HepG2 (cell line): Measurements from ENCODE around the gene PTGR1. TPM values are rescaled to one million over a fixed set of nuclear protein-coding genes. Genes with fewer than 3 reads are reported as not detected.

Experiments used
- ATAC-seq: fragments of 200-7000 bp; cut with Tn5 transposase; 3 replicates; pipeline ENCODE4 v1.9.1; 2020; ENCODE audit warnings: mild to moderate bottlenecking, moderate library complexity
- BruUV-seq: library from RNA; stranded (reverse); fragments of 400-500 nt; replicated peaks from 2 replicates; lab custom pipeline; 2021; lab: Mats Ljungman, UMichigan
- CTCF ChIA-PET: fragments of 300-600 bp; formaldehyde crosslinking; extraction: SDS; loops from one replicate; lab custom pipeline; 2021; ENCODE audit warnings: low total read pairs, inconsistent platforms, low intra/inter-chr PET ratio; lab: Yijun Ruan, JAX
- POLR2A ChIA-PET: fragments of 350-600 bp; sonication (Branson Sonifier 250); formaldehyde crosslinking; loops from one replicate; lab custom pipeline; 2020; ENCODE audit warnings: antibody characterized with exemption, inconsistent platforms; lab: Yijun Ruan, JAX
- DNase-seq: peaks from one replicate; pipeline ENCODE4 v3.0.0-alpha.2; 2015; ENCODE audit warnings: low spot score
- FAIRE-seq: peaks from 3 replicates; lab custom pipeline; 2011; peaks lifted over from hg19 to GRCh38; lab: Jason Lieb, UNC
- H2AFZ ChIP-seq: one replicate; pipeline ENCODE4 v1.6.1; 2011; ENCODE audit warnings: low read length, inconsistent platforms
- H3K27ac ChIP-seq: fragments of 300-600 bp; 3 replicates; pipeline ENCODE4 v1.8.0; 2011; ENCODE audit warnings: mixed run types, mild to moderate bottlenecking, mixed read lengths, low read length, inconsistent platforms; ENCODE audit not compliant: insufficient read depth; ENCODE audit errors: extremely low read length
- H3K27me3 ChIP-seq, 2 experiments: fragments of 200-600 bp in 1 of 2; 2 replicates in 1 of 2; 3 replicates in 1 of 2; pipeline versions ENCODE4 v1.6.0 to v1.8.0; 2011; ENCODE audit warnings: low read length in 2 of 2, mild to moderate bottlenecking in 2 of 2, moderate library complexity in 2 of 2, inconsistent platforms in 1 of 2; ENCODE audit not compliant: insufficient read depth in 2 of 2, control insufficient read depth in 1 of 2
- H3K36me3 ChIP-seq, 2 experiments: fragments of 200-600 bp in 1 of 2; replicated peaks in 1 of 2; 2 replicates in 1 of 2; 3 replicates in 1 of 2; pipeline versions ENCODE4 v1.5.1 to v1.8.0; 2011; ENCODE audit warnings: low read length in 2 of 2, inconsistent platforms in 1 of 2; ENCODE audit not compliant: insufficient read depth in 2 of 2, control insufficient read depth in 1 of 2
- H3K4me1 ChIP-seq: 2 replicates; pipeline ENCODE4 v1.5.1; 2012; ENCODE audit warnings: low read length, inconsistent platforms; ENCODE audit not compliant: insufficient read depth
- H3K4me2 ChIP-seq: 2 replicates; pipeline ENCODE4 v1.6.0; 2011; ENCODE audit warnings: low read depth, low read length, inconsistent platforms
- H3K4me3 ChIP-seq, 3 experiments: fragments of 200-600 bp in 1 of 3; sonication (generic), shearing (Covaris generic) in 1 of 3; replicated peaks in 1 of 3; 2 replicates each; pipeline ENCODE4 v1.5.1; 2011 to 2016; ENCODE audit warnings: low read length in 3 of 3, inconsistent platforms in 2 of 3, low read depth in 2 of 3, mild to moderate bottlenecking in 2 of 3, control low read depth in 1 of 3, mixed read lengths in 1 of 3; ENCODE audit not compliant: insufficient read depth in 1 of 3
- H3K79me2 ChIP-seq: one replicate; pipeline ENCODE4 v1.6.1; 2011; ENCODE audit warnings: low read length, inconsistent platforms; ENCODE audit not compliant: insufficient read depth
- H3K9ac ChIP-seq: 2 replicates; pipeline ENCODE4 v1.6.0; 2011; ENCODE audit warnings: mild to moderate bottlenecking, low read depth, low read length, inconsistent platforms; ENCODE audit not compliant: insufficient read depth
- H3K9me3 ChIP-seq: 2 replicates; pipeline ENCODE4 v1.5.1; 2012; ENCODE audit warnings: mild to moderate bottlenecking, low read length
- H4K20me1 ChIP-seq: 2 replicates; pipeline ENCODE4 v1.6.0; 2011; ENCODE audit warnings: inconsistent platforms, mild to moderate bottlenecking, low read length, moderate library complexity; ENCODE audit not compliant: insufficient read depth
- CEBPG ChIP-seq: IDR thresholded peaks from 2 replicates; pipeline ENCODE4 v1.6.1; 2016
- MAFF ChIP-seq: IDR thresholded peaks from 2 replicates; pipeline ENCODE4 v1.6.1; 2011; ENCODE audit warnings: low read depth, low read length, improper control_type of control experiment
- MTA1 ChIP-seq: sonication (generic); formaldehyde crosslinking; IDR thresholded peaks from 2 replicates; pipeline ENCODE4 v1.4.0; 2020; ENCODE audit warnings: missing genetic modification reagents, mild to moderate bottlenecking, borderline replicate concordance
- MYPOP ChIP-seq: sonication (generic); formaldehyde crosslinking; IDR thresholded peaks from 2 replicates; pipeline ENCODE4 v1.8.1; 2023; ENCODE audit warnings: mild to moderate bottlenecking, moderate library complexity, missing genetic modification reagents
- ZBTB3 ChIP-seq: sonication (generic); formaldehyde crosslinking; IDR thresholded peaks from 2 replicates; pipeline ENCODE4 v1.4.0; 2020; ENCODE audit warnings: low read depth, mild to moderate bottlenecking, moderate library complexity, missing genetic modification reagents, borderline replicate concordance
- ZBTB33 ChIP-seq: sonication (generic); formaldehyde crosslinking; IDR thresholded peaks from 2 replicates; pipeline ENCODE4 v1.4.0; 2020; ENCODE audit warnings: missing genetic modification reagents
- WGBS: methylation state at CpG from one replicate; pipeline ENCODE4 v1.1.6; 2017; ENCODE audit warnings: low lambda C conversion rate; 5-methylcytosine and 5-hydroxymethylcytosine counted together
- in situ Hi-C: cut with HindIII; loops from 2 replicates; pipeline ENCODE4 v1.10.0; 2017; ENCODE audit warnings: low pct_unique_long_range_greater_than_20kb; ENCODE audit not compliant: extremely low pct_ligation_motif_present
- intact Hi-C: fragments of 100-400 bp; cut with micrococcal nuclease; formaldehyde crosslinking; loops from one replicate; pipeline ENCODE4 v1.10.0; 2022; ENCODE audit not compliant: unreplicated experiment
- polyA plus RNA-seq, 8 experiments: library from polyadenylated mRNA; depleted of rRNA in 3 of 8; stranded (reverse) in 7 of 8; unstranded in 1 of 8; fragments of >200 nt; fragmentation: Illumina TruSeq in 4 of 8; extraction: Trizol in 4 of 8; gene quantifications; 2 replicates each; pipeline versions ENCODE4 v1.2.1 to v1.2.3, GENCODE V29; 2011 to 2016; ENCODE audit warnings: low read depth in 4 of 8, missing spikeins in 1 of 8, mixed read lengths in 1 of 8; ENCODE audit not compliant: insufficient read depth in 1 of 8
- total RNA-seq, 5 experiments: library from RNA; depleted of rRNA; stranded (reverse); fragments of >200 nt; fragmentation: Illumina TruSeq; extraction: Trizol; gene quantifications; 2 replicates each; pipeline ENCODE4 v1.2.3, GENCODE V29; 2016; ENCODE audit warnings: low read depth in 1 of 5
- TF ChIP-seq, protein P1 (sequence below), 2 experiments: fragments of 450-650 bp in 1 of 2; sonication (generic) in 1 of 2; formaldehyde crosslinking; IDR thresholded peaks; 2 replicates each; pipeline versions ENCODE4 v1.5.0 to v1.8.0; 2020 to 2022; ENCODE audit warnings: mild to moderate bottlenecking in 1 of 2, missing genetic modification reagents in 1 of 2
- TF ChIP-seq, protein P2 (sequence below): sonication (generic); formaldehyde crosslinking; IDR thresholded peaks from 2 replicates; pipeline ENCODE4 v1.5.1; 2020; ENCODE audit warnings: mild to moderate bottlenecking, missing genetic modification reagents, moderate library complexity

Gene PTGR1
- total and polyA plus RNA-seq, 2 of the 13 experiments (the other 11 are each of a cell fraction or from before 2014, with no cell fraction given): 6.0 to 15.8 TPM

DNA sequence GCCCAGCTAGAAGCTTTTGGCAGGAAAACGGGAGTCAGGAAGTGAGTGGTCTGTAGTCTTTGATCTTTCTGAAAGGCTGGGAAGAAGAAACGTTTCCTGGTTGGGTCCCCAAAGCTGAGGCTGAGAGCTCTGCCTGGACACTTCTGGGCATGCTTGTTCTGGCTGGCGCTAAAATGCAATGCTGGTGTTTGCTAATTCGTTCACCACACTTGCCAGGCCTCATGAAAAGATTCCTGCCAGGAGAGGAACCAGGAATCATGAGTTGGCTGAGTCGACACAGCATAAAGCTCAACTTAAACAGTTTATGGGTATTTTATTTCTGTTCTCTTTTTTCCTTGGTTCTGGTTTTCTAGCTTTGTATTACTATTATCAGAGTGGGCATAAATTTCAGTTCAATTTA is 10.7 kb upstream of the PTGR1 start:
- in situ Hi-C loops: no loop called here
- ATAC-seq (no peak; the same call in 2 of the 3 replicates), DNase-seq (no peak), FAIRE-seq (no peak)
- WGBS: 21% methylated on average over 5 of the region's 5 CpGs
- Histone ChIP-seq H3K4me1 (peaks cover 33% of the 10 kb centered on the region), H3K9me3 (no peaks in the 10 kb centered on the region), H2AFZ (peak overlapping the region; percentile 50), H3K27ac (no peak overlapping the region), H3K36me3 (no peaks in the 10 kb centered on the region), H4K20me1 (no peaks in the 10 kb centered on the region), H3K4me3 (no peak overlapping the region), H3K9ac (no peak overlapping the region), H3K79me2 (no peaks in the 10 kb centered on the region), H3K27me3 (no peaks in the 10 kb centered on the region), H3K4me2 (peak overlapping the region; percentile 14; the same call in 1 of the 2 replicates)
- intact Hi-C loops: no loop called here
- ChIA-PET POLR2A (interaction anchor here (1.1 kb wide), 1 partner anchor 21 kb away, joined by 5 read pairs; the partner anchor contains the start of gene DNAJC25), CTCF (no interaction called here)
- no TSS peak for BruUV-seq
- TF ChIP-seq ZBTB3 (CRISPR knock-in tag) (no peak), ZBTB33 (CRISPR knock-in tag) (peak; percentile 63; the same call in 1 of the 2 replicates)

DNA sequence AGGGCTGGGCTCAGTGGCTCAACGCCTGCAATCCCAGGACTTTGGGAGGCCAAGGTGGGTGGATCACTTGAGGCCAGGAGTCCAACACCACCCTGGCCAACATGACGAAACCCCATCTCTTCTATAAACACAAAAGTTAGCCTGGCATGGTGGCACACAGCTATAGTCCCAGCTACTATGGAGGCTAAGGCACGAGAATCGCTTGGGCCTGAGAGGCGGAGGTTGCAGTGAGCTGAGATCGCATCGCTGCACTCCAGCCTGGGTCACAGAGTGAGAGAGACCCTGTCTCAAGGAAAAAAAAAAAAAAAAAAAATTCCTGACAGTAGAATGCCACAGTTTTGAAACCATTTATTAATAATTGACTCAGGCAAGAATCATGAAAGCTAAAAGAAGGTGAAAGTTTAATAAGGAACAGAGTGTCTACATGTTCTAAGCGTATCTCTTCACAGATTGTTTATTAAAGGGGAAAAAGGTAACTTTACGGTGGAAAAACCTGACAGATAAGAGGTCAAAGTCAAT is 5.7 kb upstream of the PTGR1 start:
- POLR2A ChIA-PET: interaction anchor here (1.1 to 1.6 kb wide), 2 partner anchors 23 to 26 kb away, joined by 4 read pairs; partner anchors contain the start of gene DNAJC25
- Histone ChIP-seq H3K79me2 (no peaks in the 10 kb centered on the region), H4K20me1 (no peaks in the 10 kb centered on the region), H3K36me3 (no peaks in the 10 kb centered on the region), H3K9ac (no peak overlapping the region), H3K27me3 (no peaks in the 10 kb centered on the region), H3K4me2 (peak overlapping the region; percentile 90), H3K4me1 (peaks cover 60% of the 10 kb centered on the region), H3K4me3 (peak overlapping the region; percentile 29 to 57 (median 56)), H2AFZ (no peak overlapping the region), H3K9me3 (no peaks in the 10 kb centered on the region), H3K27ac (peak overlapping the region; percentile 13)
- intact Hi-C loops: loop anchor here (2.0 kb wide), 1 partner anchor 26 kb away; the partner anchor contains the start of gene DNAJC25
- peak; percentile 35 for DNase-seq
- CTCF ChIA-PET: no interaction called here
- in situ Hi-C loops: loop anchor here (10.0 kb wide), 1 partner anchor 90 kb away; no protein-coding TSS in a partner anchor
- WGBS: 2% methylated on average over 9 of the region's 9 CpGs
- ATAC-seq: peak; percentile 64
- peak; percentile 89 for FAIRE-seq
- BruUV-seq: no TSS peak
- TF ChIP-seq, protein P1, sequence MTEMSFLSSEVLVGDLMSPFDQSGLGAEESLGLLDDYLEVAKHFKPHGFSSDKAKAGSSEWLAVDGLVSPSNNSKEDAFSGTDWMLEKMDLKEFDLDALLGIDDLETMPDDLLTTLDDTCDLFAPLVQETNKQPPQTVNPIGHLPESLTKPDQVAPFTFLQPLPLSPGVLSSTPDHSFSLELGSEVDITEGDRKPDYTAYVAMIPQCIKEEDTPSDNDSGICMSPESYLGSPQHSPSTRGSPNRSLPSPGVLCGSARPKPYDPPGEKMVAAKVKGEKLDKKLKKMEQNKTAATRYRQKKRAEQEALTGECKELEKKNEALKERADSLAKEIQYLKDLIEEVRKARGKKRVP (CRISPR knock-in tag; IDR thresholded peaks at IDR 0.05): 0 out of 4 replicates have a peak, but pooled peaks of 1 of the 2 experiments have one; percentile 19
- TF ChIP-seq, protein P2, sequence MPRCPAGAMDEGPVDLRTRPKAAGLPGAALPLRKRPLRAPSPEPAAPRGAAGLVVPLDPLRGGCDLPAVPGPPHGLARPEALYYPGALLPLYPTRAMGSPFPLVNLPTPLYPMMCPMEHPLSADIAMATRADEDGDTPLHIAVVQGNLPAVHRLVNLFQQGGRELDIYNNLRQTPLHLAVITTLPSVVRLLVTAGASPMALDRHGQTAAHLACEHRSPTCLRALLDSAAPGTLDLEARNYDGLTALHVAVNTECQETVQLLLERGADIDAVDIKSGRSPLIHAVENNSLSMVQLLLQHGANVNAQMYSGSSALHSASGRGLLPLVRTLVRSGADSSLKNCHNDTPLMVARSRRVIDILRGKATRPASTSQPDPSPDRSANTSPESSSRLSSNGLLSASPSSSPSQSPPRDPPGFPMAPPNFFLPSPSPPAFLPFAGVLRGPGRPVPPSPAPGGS (CRISPR knock-in tag): no peak
- no peak for TF ChIP-seq MTA1 (CRISPR knock-in tag)
- TF ChIP-seq MYPOP (CRISPR knock-in tag): no peak
- no peak for TF ChIP-seq MAFF
- 0 out of 2 replicates have a peak, but pooled peaks have one; percentile 22 for TF ChIP-seq CEBPG (CRISPR knock-in tag)
